SK-N-DZ (cell line): Measurements from ENCODE around the gene CELSR1.

Experiments
- DNase-seq: peaks from one replicate; pipeline ENCODE4 v3.0.0-alpha.2; 2015; ENCODE audit warnings: low spot score

CELSR1 gene

GRCh38 chr22:46353483-46354105 lies 183.8 kb downstream of the CELSR1 start:
- DNase-seq = no peak

- no peak for DNase-seq
Observed at GRCh38 chr22:46352691-46353386, 184.6 kb downstream of the CELSR1 start.

DNA sequence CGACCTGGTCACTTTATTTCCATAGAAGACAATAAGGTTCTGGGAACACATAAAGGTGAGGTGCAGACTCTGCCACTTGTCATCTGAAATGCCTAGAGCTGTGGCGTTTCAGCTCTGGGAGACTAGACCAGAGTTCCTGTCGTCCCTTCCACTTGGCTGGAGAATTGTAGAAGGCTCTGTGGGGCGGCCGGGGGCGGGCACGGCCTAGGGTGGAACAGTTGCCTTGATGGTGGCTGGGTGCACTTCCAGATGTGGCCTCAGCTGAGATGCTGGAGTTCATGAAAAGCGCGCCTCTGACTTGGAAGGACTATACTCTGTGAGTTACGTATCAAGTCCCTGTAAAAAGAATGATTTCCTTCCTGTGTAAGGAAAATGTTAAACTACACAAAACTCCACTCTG lies 185.1 kb downstream of the CELSR1 start:
- no peak for DNase-seq

GRCh38 chr22:46351767-46352166 lies 185.7 kb downstream of the CELSR1 start:
- no peak for DNase-seq

- DNase-seq = no peak
Observed at GRCh38 chr22:46351131-46351735, 186.2 kb downstream of the CELSR1 start.

- DNase-seq = no peak
Observed at GRCh38 chr22:46350646-46351045, 186.8 kb downstream of the CELSR1 start.

DNA sequence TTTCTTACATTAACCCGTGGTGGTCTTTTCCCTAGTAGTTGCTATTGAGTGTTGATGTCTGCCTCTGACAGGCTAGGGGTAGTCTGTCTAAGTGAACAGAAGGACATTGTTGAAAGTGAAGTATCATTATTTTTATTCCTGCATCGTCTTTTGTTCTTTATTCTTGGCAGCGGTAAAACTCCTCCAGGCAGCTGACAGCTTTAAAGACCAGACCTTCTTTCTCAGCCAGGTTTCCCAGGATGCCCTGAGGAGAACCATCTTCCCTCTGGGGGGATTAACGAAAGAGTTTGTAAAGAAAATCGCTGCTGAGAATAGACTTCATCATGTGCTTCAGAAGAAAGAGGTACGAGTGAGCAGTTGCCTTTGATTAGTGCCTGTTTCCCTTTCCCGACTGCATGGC lies 187.3 kb downstream of the CELSR1 start:
- no peak for DNase-seq

GRCh38 chr22:46349681-46350080 lies 187.7 kb downstream of the CELSR1 start:
- DNase-seq = no peak

- no peak for DNase-seq
Observed at GRCh38 chr22:46349238-46349637, 188.2 kb downstream of the CELSR1 start.

- DNase-seq = no peak
Observed at GRCh38 chr22:46348099-46348695, 189.2 kb downstream of the CELSR1 start.

- no peak for DNase-seq
Observed at GRCh38 chr22:46347646-46348045, 189.8 kb downstream of the CELSR1 start.

GRCh38 chr22:46346680-46347405 lies 190.6 kb downstream of the CELSR1 start:
- no peak for DNase-seq

DNA sequence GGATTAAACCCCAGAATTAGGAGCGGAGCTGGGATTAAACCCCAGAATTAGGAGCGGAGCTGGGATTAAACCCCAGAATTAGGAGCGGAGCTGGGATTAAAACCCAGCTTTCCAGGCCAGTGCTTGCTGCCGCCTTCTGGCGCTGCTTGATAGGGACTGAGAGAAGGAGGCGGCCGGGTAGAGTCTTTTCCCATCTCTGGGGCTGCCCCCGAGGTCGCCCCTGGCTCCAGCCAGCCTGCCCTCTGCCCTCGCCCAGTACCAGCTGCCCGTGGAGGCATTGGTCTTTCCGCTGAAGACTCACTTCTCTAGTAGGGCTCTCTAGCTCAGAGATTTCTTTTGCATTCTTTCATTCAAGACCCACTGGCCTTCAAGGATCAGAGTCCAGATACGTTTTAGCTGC lies 196.7 kb downstream of the CELSR1 start:
- DNase-seq = no peak

DNA sequence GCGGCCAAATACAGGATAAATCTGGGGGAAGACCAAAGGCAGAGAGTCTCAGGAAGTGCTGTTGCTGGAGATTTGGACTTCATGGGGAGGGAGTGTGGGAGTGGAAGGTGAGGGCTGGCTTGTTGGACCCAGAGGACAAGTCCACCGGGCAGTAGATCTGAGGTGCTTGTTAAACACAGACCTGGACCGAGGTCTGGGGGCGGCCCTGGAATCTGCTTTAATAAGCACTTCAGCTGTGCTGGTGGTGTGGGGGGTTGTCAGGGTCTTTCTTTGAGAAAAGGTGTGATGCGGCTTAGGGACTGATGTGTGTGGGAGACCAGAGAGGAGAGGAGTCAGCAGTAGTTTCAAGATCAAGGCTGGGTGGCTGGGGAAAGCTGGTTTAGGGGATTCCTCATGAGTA lies 197.5 kb downstream of the CELSR1 start:
- no peak for DNase-seq

DNA sequence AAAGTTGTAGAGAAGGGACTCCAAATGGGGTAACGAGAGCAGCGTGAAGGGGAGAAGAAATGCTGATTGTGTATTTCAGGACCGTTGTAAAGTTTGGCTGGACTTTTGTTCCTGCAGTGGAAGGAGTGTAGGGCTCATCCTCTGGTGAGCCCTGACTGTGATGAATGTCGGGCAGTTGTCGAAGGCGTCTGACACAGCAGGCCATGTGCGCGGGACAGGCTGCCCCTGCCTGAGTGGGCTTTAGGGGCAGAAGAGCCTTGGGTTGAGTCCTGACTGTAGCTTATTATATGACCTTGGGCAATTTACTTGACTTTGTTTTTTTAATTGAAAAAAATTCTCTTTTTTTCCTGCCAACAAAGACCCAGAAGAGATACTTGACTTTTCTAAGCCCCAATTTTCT lies 198.8 kb downstream of the CELSR1 start:
- no peak for DNase-seq

GRCh38 chr22:46337870-46338269 lies 199.6 kb downstream of the CELSR1 start:
- no peak for DNase-seq

DNA sequence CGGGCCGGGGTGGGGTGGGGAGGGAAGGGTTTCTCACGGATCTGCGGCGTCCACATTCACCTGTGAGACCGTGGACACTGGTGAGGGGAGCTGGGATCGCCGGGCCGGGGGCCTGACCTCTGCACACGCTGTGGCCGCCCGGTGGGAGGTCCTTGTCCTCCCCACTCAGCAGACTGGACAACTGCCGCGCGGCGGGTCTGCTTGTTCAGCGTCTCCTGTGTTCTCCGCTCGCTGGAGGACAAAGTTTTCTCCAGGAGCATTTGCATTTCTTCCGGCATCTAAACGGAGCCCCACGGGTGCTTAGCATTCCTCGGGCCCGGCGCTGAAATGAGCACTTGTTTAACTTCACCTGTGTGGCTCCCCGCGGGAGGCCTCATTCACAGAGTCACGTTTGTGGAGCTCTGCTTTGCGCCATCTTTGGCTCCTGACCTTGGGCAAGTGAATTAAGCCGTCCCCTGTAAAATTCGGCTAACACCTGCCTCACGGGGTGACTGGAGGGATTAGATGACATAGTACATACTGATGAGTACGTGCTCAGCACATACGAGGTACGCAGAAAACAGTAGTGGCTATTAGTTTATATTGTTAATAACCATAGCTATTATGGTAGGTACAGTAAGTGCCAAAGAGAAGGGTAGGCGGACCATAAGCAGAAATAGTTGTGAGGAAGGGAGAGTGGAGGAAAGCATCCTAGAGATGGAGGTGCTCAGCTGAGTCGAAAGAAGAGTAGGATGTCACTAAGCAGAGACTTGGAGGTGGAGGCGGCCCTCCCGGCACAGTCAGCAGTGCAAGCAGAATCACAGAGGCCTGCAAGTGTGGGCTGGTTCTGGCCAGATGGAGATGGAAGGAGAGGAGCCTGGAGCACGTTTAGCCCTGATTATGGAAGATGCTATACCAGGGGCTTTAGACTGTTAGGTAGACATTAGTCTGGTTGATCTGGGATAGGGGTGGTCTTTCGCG lies 201.0 kb downstream of the CELSR1 start:
- no peak for DNase-seq

GRCh38 chr22:46335201-46336118 lies 202.0 kb downstream of the CELSR1 start, which contains the start of gene TRMU:
Gene TRMU (plus strand): TSS chr22:46335714. CDS start chr22:46335765, 51 bp downstream.
- DNase-seq = peak; percentile 88

GRCh38 chr22:46331496-46331895 lies 205.9 kb downstream of the CELSR1 start:
- no peak for DNase-seq

- no peak for DNase-seq
Observed at GRCh38 chr22:46330426-46330825, 207.0 kb downstream of the CELSR1 start.
